Tibial nerve (tissue), 4 donors: ENCODE measurements around the gene USP24.

Experiments
- EP300 ChIP-seq, 2 donors: sonication (generic); formaldehyde crosslinking; IDR thresholded peaks; one replicate each; pipeline ENCODE4 v1.6.1; 2017; ENCODE audit warnings: antibody characterized with exemption in 2 of 2, mild to moderate bottlenecking in 1 of 2
- POLR2A ChIP-seq, 2 donors: fragments of 450-650 bp; IDR thresholded peaks; one replicate each; pipeline ENCODE4 v1.6.1; 2017; ENCODE audit warnings: antibody characterized with exemption in 2 of 2, mild to moderate bottlenecking in 2 of 2, moderate library complexity in 2 of 2
- TF ChIP-seq, protein P1 (sequence below), 5 experiments: fragments of 200-600 bp in 3 of 5; fragments of 450-650 bp in 2 of 5; sonication (generic) in 3 of 5; IDR thresholded peaks; one replicate each; pipeline ENCODE4 v1.5.1; 2016 to 2019; ENCODE audit warnings: antibody characterized with exemption in 5 of 5, mild to moderate bottlenecking in 3 of 5, moderate library complexity in 2 of 5

DNA sequence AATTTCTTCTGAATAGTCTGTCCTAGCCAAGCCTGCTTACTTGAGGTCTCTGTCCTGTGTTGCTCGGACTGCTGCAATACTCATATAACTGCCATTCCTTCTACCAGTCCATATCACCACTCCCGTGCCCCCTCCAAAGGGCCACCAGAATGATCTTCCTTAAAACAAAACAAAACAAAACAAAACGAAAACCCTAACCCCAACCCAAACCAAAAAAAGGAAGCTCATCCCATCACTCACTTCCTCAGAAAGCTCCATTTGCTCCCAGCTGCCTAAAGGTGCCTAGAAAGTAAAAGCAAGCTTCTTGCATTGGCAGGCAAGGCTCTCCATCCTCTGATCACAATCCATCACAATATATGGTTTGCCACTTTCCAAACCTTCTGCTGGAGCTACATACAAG is 20.3 kb downstream of the USP24 start:
- TF ChIP-seq, protein P1, sequence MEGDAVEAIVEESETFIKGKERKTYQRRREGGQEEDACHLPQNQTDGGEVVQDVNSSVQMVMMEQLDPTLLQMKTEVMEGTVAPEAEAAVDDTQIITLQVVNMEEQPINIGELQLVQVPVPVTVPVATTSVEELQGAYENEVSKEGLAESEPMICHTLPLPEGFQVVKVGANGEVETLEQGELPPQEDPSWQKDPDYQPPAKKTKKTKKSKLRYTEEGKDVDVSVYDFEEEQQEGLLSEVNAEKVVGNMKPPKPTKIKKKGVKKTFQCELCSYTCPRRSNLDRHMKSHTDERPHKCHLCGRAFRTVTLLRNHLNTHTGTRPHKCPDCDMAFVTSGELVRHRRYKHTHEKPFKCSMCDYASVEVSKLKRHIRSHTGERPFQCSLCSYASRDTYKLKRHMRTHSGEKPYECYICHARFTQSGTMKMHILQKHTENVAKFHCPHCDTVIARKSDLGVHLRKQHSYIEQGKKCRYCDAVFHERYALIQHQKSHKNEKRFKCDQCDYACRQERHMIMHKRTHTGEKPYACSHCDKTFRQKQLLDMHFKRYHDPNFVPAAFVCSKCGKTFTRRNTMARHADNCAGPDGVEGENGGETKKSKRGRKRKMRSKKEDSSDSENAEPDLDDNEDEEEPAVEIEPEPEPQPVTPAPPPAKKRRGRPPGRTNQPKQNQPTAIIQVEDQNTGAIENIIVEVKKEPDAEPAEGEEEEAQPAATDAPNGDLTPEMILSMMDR (IDR thresholded peaks at IDR 0.05): no peak
- TF ChIP-seq POLR2A (IDR thresholded peaks at IDR 0.05) (no peak), EP300 (IDR thresholded peaks at IDR 0.05) (no peak)
